Globus pallidus (tissue), 1 donor: ENCODE data around the gene SLC23A2.

Source experiments
- DNase-seq: peaks from one replicate; pipeline ENCODE4 v3.0.0-alpha.2; 2015; ENCODE audit warnings: low spot score

Gene SLC23A2

DNA sequence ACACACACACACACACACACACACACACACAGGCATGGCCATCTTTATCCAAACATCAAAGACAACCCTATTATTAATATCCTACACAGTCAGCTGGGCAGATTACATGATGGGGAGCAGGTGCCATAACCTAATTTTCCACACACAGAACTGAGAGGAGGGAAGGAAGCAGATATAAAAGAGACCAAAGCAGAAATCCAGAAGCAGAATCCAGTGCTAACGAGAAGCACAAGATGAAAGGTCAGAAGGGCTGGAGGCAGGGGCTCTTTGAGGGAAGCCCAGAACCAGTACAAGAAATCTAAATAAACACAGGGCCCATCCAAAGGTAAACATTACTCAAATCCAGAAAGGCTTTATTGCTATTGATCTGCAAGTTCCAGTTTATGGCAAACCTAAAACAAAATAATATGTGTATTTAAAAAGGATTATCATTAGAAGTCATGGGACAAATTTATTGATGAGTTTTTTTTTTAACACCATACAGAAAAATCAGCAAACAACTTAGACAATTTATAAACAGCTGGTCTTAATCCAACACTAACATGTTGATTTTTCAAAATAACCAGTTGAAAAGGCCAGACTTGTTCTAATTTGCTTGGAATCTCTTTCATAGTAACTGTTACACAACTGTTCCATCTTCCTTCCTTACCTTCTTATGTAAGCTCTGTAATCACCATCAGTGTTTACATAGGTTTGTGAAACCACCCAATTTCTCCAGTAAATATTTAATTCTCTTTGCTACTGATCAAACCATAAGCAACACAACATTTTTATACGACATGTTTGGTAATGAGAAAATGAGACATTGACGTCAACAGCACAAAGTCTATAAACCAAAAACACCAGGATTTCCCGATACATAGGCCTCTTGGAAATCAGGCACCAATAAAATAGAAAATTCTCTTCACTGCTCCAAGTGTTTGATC is 34.2 kb downstream of the SLC23A2 start:
- no peak for DNase-seq

DNA sequence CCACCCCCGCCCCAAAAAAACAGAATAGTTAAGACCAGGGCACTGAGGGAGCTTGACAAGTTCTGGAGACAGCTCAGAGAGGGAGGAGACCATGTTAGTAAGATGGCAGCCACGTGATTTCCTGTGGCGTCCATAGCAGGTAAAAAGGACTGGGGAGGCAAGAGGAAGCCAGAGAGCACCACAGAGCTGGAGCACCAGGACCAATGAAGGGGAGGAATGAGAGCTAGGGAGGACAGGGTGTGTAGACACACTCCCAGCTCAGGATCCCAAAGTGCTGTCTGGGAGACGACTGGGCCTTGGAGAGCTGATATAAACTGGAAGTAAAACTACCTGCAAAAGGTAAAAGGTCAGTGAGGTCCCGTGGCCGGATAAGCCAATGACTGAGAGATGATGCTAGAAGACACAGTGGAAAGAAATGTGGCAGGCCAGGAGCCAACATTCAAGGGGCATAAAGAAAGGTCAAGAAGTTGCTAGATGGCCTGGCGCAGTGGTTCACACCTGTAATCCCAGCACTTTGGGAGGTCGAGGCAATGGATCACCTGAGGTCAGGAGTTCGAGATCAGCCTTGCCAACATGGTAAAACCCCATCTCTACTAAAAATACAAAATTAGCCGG is 39.0 kb downstream of the SLC23A2 start:
- DNase-seq: no peak

DNA sequence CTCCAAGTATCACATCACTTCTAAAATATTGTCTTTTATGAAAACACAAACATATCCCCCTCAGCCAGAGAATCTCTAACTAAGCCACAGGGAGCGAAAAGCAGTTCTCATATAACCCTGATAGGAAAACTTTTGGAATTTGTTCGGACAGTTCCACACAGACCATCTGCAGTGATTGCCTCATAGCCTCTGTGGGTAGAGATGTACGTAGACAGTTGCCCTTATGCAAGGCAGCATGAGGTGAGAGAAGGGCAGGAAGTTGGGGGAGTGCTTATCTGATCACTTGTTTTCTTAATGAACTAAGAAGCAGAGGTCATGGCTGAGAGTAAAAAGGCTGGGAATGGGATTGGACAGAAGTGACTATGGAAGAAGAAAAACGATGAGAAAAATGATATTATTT is 39.6 kb downstream of the SLC23A2 start:
- DNase-seq: no peak

DNA sequence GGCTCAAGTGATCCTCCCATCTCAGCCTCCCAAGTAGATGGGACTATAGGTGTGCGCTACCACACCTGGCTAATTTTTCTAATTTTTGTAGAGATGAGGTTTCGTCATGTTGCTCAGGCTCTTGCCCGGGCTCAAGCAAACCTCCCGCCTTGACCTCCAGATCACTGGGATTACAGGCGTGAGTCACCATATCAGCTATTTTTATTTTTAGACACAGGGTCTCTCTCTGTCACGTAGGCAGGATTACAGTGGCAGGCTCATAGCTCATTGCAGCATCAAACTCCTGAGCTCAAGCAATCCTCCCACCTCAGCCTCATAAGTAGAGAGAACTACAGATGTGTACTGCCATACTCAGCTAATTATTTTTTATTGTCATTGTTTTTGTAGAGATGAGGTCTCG is 41.7 kb downstream of the SLC23A2 start:
- no peak for DNase-seq

DNA sequence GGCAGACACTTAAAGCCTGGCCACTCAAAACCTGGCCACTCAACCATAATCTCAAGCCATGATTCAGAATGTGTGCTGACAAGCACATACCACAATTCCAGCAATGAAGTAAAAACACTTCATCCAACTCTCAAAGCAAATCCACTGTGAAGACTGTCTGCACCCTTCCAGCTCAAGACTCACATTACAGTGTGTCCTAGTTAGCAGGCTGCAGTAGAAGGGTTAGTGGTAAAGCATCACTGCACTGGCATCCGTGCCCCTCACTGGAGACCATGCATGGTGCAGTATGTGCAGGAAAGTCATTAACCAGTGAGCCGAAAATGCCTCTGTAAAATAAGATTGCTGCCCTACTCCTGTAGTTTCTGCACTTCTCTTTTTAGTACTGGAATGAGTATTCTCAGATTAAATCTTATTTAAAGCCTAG is 43.4 kb downstream of the SLC23A2 start:
- DNase-seq: no peak

DNA sequence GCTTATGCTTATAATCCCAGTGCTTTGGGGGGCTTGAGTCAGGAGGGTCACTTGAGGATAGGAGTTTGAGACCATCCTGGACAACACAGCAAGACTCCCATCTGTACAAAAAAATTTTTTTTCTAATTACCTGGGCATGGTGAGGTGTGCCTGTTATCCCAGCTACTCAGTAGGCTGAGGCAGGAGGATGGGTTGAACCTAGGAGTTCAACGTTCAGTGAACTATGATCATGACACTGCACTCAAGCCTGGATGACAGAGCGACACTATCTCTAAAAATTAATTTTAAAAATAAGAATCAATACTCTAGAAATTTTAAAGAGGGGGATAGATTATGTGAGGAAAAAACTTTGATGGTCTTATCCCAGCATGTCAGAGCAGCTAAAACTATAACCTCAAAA is 44.1 kb downstream of the SLC23A2 start:
- no peak for DNase-seq

DNA sequence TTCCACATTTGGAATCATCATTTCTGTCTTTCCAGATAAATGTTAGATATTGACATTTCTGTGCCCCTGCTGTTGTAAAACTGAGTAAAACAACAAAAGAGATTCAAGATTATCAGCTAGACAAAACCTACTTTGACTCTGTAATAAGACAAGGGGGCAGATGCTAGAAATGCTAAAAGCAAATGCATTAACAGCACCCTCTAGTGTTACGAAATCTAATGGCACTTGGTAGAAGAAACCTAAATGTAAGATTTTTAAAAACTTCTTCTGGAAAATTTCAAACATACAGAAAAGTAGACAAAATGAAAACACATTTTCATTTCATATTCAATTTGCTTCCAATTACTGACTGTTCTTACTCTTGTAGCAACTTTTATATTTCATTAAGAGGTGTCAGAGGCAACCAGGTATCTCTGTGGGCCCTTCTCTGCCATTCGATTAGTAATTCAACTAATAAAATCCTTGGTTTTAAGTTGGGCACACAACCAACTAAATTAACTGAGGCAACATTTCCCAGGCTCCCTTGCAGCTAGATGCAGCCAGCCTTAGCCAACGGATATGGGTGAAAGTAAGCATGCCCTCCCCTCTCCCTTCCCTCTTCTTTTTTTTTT is 45.0 kb downstream of the SLC23A2 start:
- DNase-seq: peak; percentile 77

DNA sequence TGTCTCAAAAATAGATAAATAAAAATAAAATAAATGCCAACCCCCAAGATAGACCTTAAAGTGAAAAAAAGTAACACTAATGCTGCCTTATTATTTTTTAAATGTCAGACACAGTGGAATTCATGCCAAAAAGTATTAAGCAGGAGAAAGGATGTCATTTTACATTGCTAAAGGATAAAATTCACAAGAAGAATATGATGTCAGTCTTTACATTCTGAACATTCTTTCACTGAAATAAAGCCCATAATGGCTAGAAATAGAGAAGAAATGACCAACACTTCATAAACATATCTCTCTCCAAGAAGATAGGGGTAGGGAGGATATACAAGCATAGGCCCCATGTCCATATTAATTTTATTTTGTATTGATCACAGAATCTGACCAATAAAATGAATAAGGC is 47.4 kb downstream of the SLC23A2 start:
- DNase-seq: no peak

DNA sequence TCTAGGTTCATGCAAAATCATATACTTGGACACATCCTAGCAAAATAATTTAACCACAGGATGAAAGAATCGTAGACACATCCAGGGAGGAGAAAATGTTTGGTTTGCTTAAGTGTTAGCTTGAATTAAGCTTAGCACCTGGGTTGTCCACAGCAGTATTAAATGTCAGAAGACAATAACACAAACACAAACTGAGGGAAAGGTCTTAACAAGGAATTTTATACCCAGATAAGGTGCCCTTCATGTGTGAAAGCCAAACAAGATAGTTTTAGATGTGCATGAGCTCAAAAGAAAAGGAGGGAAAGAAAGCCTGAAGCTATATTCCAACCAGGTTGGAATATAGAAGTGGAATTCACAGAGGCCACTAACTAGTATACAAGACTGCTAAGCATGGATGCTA is 49.1 kb downstream of the SLC23A2 start:
- no peak for DNase-seq

DNA sequence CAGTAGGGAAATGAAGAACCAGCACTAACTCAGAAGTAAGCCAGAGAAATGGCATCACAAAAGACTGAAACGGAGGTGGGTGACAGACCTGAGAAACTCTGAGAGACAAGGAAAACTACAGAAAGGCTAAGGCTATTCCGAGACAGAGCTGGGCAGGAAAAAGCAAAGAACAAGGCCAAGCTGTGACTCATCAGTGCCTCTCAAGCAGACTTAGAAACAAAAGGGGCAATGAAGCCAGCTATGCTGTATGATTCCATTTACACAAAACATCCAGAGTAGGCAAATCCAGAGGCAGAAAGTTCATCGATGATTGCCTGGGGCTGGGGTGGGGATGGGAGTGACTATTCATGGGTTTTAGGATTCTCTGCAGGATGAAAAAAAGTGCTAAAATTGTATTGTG is 50.0 kb downstream of the SLC23A2 start:
- peak; percentile 89 for DNase-seq

DNA sequence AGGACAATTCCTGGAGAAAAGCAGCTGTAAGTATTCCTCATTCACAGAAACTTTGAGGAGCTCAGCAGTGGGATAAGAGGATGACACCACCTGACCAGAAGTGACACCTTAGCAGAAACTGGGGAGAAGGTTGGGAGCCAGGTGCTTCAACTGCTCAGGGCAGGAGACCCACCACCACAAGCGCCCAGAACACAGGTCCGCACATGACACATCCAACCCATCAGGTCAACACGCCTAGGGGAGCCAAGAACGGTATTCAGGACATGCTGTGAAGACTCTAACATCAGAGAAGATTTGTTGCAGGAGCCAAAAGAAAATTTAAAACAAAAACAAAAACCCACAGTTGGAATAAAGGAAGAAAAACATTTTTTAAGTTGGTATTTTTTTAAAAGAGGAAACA is 50.5 kb downstream of the SLC23A2 start:
- DNase-seq: no peak

DNA sequence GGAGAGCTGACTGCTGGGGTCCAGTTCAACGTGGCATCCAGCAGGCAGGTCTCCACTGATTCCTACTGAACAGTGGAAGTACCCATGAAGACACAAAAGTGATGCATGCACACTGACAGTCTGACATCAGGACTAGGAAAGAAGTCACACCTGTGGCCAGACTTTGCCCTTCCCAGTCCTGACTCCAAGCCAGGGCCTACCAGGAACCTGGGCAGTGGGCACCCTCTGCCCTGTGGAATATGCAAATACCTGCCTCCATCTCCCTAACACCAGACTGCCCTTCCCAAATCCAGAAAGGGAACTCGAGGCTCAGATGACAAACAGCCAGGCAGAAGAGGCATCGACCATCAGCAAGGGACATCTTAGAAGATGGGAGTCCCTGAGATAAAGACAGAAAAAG is 50.9 kb downstream of the SLC23A2 start:
- DNase-seq: no peak

DNA sequence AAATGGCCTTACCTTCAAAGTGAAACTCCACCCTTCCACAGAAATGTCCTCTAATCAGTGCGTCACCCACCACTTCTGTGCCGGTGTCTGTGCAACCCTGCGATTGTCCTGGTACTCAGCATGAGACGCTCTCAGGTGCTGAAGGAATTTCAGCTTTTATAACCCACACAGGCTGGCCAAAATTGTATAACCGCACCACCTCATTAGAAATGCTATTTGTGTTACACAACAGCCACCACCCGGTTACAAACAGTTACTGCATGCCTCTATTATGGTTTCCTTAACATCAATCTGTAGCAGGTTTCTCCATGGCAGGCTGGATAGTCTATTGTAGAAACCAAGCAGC is 51.5 kb downstream of the SLC23A2 start:
- peak; percentile 67 for DNase-seq

DNA sequence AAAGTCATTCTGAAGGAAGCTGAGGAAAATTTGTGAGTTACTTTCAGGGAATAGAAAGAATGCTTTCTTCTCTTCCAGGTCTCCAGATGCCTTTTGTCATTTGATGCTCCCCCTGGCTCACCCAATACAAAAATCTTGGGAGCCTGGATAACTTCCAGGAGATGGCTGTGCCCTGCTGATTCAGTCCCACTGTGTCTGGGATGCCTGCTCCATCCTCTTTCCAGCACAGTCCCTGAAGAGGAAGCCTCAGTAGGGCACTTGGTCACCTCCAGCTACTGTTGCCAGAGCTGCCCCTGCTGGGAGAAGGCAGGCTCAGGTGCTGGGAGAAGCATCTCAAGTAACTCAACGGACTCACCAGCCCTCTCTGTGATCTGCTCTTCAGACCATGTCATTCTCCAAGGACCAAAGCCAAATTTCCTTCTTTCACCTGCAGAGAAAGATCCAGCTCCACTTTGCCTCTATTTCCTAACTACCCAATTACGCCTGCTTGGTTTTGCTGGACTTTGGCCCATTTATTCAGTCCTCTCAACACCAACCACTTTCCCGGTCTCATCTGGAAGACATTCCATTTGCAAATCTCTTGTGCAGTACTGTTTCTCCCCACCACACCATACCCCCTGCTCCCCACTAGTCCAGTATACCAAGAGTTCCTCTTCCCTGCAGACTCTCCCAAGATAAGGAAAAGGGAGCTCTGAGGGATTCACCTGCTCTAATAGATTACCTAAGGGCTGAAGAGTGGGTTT is 53.3 kb downstream of the SLC23A2 start:
- no peak for DNase-seq

DNA sequence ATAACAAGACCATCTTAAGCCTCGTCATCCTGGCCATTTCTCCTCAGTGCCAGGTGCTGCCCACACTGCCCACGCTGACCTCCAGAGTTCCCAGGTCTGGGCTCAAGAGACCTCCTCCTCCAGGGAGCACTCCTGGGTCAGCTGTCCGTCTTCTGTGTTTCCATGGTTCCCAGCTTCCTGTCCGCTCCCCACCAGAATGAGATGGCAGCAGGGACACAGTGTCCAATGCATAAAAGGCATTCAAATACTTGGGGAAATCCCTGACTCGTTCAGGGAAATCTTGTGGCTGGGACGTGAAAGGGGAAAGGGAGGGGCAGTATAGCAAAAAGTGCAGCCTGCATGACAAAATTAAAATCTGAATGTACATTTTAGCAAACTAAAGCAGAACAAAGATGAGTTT is 54.3 kb downstream of the SLC23A2 start:
- DNase-seq: no peak

DNA sequence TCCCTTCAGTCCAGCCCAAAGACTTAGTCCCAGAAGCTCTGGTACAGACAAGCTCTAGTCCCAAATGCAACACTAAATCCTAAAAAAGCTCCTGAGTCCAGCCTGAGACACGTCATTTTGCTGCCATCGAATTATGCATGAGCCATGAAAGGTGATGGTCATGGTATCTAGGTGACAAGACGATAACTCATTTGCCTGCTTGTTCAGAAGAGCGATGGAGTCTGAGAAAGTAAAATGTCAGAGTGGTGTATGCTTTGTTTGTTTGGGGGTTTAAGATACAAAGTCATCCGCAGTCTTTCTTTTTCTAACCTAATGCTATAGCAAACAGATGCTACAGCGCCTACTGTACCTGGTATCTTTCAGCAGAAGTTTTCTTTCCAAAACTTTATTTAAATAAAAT is 54.7 kb downstream of the SLC23A2 start:
- no peak for DNase-seq

DNA sequence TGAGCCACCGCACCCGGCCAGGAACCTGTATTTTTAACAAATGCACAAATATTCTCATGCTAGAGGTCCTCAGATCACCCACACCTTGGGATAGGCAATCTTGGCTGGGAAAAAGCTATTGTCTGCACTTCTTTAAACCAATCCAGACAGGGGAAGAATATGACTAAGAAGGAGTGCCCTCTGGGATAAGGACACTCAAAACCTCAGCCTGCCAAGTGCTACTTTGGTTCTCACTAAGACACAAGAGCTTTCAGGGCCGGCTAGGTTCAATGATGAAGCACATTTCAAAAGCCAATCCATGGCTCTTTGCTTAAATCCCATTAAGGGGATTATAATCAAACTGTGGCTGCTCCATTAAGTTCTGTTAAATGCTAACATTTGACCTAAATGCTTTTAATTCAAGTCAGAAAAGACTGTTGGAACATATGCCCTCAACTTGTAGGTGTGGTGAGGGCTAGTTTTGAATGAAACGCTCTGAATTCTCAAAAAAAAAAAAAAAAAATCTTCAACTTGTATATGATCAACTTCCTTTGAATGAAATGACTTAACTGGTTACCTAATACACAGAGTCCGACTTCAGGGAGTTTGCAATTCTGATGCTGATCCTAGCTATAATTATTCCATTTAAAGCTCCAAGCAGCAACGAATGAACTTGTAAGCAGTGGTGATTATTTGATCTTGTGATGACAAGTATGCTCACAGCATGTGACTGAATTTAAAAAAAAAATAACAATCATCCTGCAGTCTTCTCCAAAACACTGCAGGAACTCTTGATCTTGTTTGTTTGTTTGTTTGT is 56.6 kb downstream of the SLC23A2 start:
- no peak for DNase-seq

DNA sequence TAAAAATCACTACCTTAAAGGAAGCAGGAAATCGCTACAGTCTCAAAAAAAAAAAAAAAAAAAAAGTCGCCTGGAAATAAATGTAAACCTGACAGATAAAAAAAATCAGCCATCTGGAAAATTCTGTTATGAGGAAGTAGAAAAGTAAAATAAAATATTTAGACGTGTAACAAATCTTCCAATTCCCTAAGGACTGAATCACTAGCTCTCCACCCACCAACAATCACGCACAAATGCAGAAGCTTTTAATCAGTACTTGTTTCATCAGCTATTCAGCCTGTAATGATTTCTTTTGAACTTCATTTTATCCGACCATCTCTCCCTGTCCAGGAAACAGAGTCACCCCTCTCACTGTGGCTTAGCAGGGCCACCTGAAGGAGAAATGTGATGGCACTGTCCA is 59.0 kb downstream of the SLC23A2 start:
- no peak for DNase-seq

DNA sequence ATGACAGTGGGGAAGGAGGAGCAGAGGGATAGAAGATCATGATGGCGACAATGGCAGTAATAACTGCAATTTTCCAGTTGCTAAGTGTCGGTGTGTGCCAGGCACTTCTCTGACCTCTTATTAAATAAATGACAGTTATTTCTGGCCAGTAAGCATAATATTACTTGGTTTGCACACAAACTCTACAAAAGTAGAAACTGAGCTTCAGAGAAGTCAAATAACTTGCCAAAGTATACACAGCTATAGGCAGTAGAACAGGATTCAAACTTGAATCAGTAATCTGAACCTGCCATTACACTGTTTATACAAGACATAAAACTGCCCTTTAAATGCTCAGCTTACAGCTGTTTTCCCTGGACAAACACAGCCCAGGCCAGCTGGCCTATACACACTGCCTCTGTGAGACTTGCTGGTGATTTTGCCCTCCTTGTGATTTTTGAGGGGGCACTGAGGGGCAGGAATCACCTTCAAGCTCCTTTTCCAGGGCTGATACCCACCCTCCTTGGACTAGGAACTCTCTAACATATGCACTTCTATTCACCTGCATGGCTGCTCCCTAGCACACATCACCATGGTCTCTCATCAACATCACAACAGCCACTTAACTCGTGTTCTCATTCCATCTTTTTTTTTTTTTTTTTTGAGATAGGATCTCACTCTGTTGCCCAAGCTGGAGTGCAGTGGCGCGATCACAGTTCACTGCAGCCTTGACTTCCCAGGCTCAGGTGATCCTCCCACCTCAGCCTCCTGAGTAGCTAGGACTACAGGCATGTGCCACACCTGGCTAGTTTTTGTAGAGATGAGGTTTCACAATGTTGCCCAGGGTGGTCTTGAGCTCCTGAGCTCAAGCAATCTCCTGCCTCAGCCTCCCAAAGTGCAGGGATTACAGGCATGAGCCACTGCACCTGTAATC is 63.6 kb downstream of the SLC23A2 start:
- DNase-seq: no peak

DNA sequence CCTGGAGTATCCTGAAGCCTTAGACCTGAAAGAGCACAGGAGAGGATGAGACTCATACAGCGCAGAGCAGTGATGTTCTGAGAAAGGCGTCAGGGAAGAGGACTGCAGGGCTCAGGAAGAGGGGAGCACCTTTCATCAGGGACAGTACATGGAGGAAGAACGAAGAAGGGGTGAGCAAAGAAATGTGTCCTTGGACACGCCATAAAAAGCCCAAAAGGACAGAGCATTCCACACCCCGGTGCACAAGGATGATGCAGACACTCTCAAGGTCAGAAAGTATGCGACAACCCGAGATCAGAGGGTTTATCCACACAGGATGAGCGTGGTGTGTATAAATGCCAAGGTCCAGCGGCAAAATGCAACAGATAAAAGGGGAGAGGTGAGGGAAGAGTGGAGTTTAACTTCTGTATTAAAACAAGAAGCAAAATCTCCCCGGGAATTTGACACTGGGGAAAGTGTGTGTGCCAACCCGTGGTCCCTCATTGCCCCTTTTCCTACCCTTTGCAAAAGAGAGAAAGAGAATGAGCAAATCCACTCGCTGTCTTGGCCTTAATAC is 64.4 kb downstream of the SLC23A2 start:
- DNase-seq: no peak
